Measurements from ENCODE around the gene SEH1L. TPM values are rescaled to one million over a fixed set of nuclear protein-coding genes. Genes with fewer than 3 reads are reported as not detected.

Gene SEH1L
- total and polyA plus RNA-seq, 10 of the 15 experiments (the other 5 are each of a cell fraction or from before 2014, with no cell fraction given): 27.5 to 109 (median 52.8) TPM

- no peak for TF ChIP-seq CHD4 (IDR thresholded peaks at IDR 0.05)
- no peak for TF ChIP-seq NFXL1 (IDR thresholded peaks at IDR 0.05; ENCODE audit: borderline replicate concordance)
- no peak for TF ChIP-seq POLR2AphosphoS2 (IDR thresholded peaks at IDR 0.05; ENCODE audit: low read depth, low read length)
- no peak for TF ChIP-seq GABPA (IDR thresholded peaks at IDR 0.05; ENCODE audit: low read depth)
- TF ChIP-seq SUPT20H (IDR thresholded peaks at IDR 0.05; ENCODE audit: borderline replicate concordance, control insufficient read depth, low read depth, low read length): no peak
- no peak for TF ChIP-seq HDAC2 (IDR thresholded peaks at IDR 0.05)
- TF ChIP-seq TAF1 (IDR thresholded peaks at IDR 0.05; ENCODE audit: borderline replicate concordance, low read depth, low read length): peak; percentile 19; the same call in 1 of the 2 replicates
- TF ChIP-seq SUZ12 (IDR thresholded peaks at IDR 0.05; ENCODE audit: unreplicated experiment): no peak
- TF ChIP-seq ZSCAN29 (IDR thresholded peaks at IDR 0.05): no peak
- 0 out of 2 replicates have a peak, but pooled peaks have one; percentile 12 for TF ChIP-seq CBFB (IDR thresholded peaks at IDR 0.05; ENCODE audit: low read depth)
- TF ChIP-seq SMC3 (IDR thresholded peaks at IDR 0.05; ENCODE audit: borderline replicate concordance, low read length): no peak
- TF ChIP-seq PKNOX1 (IDR thresholded peaks at IDR 0.05): peak; percentile 87
- TF ChIP-seq ZNF217 (IDR thresholded peaks at IDR 0.05): no peak
- TF ChIP-seq PML (IDR thresholded peaks at IDR 0.05; ENCODE audit: low read length): 0 out of 2 replicates have a peak, but pooled peaks have one; percentile 10
- TF ChIP-seq ZNF622 (IDR thresholded peaks at IDR 0.05): no peak
- no peak for TF ChIP-seq KLF5 (IDR thresholded peaks at IDR 0.05; ENCODE audit: partially characterized antibody)
- TF ChIP-seq ZNF24 (IDR thresholded peaks at IDR 0.05): no peak
- TF ChIP-seq ZNF592 (IDR thresholded peaks at IDR 0.05): no peak
- TF ChIP-seq RBBP5 (conservative IDR thresholded peaks at IDR 0.05): no peak
- peak; percentile 51 for TF ChIP-seq MAX (IDR thresholded peaks at IDR 0.05; ENCODE audit: low read depth, low read length)
- TF ChIP-seq SMAD5 (IDR thresholded peaks at IDR 0.05; ENCODE audit: low read depth): no peak
- TF ChIP-seq ELK1 (IDR thresholded peaks at IDR 0.05; ENCODE audit: low read depth, low read length): no peak
- TF ChIP-seq MEF2B (IDR thresholded peaks at IDR 0.05; ENCODE audit: partially characterized antibody, poor library complexity, severe bottlenecking): no peak
Measured at GRCh38 chr18:12947285-12948049, at the start of gene SEH1L (continued).
